Forelimb muscle (tissue), 1 donor: ENCODE measurements around the gene RAPH1. TPM values are rescaled to one million over a fixed set of nuclear protein-coding genes. Genes with fewer than 3 reads are reported as not detected.
"Not testable (repeated sequence)": the region's sequence is repeated elsewhere in the genome, so short reads cannot be mapped to it uniquely, and the experiment has no call there.

ENCODE experiments used
- DNase-seq: peaks from one replicate; pipeline ENCODE4 v3.0.0-alpha.2; 2013; ENCODE audit warnings: low read depth
- polyA plus RNA-seq: library from polyadenylated mRNA; unstranded; fragments of 120-200 nt; gene quantifications from one replicate; pipeline ENCODE4 v1.2.1, GENCODE V29; 2013; ENCODE audit not compliant: insufficient read length

The RAPH1 gene
- polyA plus RNA-seq, 1 donor, result 31.7 TPM

DNA sequence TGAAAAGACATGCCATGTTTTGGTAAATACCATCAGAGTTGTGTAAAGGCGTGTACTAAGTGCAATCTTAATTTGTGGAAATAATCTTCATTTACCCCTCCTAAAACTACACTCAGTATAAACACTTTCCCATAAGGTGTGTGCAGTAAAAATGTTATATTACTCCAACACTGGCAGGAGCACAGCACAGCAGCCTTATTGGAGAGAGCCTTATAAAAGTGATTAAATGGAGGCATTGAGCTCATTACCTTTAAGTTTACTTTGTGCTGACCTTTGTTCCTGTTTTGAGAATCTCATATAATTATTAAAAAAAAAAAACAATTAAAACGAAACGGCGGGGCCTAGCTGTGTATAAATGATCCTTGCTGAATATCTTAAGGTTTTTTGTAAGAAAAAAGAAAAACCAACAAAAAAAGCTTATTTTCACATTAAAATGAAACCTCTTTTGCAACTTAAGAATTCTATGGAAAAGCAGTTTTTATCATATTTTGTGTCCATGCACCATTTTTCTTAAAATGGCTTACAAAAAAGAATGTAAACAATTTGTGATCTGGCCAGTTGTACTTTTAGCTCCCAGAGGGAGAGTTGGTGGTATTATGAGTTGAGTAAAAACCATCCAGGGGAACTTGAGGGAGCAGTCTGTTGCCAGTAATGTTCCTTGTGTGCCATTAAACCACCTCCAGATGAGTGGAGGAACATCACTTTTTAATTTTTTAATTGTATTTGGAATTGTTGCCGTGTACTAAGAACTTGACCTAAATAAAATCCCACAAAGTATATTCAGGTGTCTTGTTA lies 103.5 kb downstream of the RAPH1 start:
- no peak for DNase-seq

DNA sequence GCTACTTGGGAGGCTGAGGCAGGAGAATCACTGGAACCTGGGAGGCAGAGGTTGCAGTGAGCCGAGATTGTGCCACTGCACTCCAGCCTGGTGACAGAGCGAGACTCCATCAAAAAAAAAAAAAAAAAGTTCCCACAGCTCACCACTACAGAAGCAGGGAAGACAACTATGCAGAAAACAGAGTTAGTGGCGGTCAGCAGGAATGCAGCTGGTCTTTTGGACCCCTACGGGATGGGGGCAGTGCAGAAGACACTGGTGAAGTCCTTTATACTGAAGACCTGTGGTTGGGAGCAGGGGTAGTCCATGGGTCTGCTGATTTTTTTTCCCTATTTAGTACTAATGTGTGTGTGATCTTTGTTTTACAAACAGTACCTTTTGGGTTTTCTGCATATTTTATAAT lies 105.5 kb downstream of the RAPH1 start:
- DNase-seq, result not testable (repeated sequence)

DNA sequence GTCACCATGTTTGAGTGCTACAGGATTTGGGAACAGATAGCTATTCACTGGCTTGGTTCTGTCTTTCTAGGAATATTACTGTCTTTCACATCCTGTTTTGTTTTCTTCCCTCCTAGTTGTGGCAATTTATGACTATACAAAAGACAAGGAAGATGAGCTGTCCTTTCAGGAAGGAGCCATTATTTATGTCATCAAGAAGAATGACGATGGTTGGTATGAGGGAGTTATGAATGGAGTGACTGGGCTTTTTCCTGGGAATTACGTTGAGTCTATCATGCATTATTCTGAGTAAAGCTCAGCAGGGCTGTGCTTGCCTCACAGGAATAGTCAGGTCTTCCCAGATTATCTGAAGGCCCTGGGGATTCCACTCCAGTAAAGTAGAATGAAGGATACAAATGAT lies 108.0 kb downstream of the RAPH1 start:
- no peak for DNase-seq

DNA sequence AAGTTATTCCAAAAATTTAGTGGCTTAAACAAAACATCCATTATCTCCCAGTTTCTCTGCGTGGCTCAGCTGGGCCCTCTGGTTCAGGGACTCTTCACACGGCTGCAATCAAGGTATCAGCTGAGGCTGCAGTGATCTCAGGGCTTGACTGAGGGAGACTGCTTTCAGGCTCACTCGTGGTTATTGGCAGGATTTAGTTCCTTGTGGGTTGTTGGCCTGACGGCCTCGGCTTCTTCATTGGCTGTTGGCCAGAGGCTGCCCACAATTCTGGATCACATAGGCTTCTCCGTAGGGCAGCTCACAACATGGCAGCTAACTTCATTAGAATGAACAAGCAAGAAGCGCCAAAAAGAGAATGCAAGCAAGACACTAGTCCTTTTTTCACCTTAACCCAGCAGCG lies 116.8 kb downstream of the RAPH1 start:
- DNase-seq, result no peak

DNA sequence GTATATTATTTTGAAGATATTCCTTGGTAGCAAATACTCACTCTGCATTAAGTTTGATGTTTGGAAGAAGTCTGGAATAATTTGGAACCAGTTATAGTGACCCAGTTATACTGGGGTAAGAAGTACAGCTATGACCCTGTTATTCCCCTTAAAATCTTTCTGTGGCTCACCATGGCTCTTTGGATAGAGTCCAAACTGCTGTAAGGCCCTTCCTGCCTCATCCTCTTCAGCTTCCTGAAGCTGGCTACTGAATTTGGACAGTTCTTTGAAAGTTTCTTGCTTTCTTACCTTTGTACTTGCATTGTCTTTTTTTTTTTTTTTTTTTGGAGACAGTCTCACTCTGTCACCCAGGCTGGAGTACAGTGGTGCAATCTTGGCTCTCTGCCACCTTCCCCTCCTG lies 121.3 kb downstream of the RAPH1 start:
- DNase-seq, result no peak

DNA sequence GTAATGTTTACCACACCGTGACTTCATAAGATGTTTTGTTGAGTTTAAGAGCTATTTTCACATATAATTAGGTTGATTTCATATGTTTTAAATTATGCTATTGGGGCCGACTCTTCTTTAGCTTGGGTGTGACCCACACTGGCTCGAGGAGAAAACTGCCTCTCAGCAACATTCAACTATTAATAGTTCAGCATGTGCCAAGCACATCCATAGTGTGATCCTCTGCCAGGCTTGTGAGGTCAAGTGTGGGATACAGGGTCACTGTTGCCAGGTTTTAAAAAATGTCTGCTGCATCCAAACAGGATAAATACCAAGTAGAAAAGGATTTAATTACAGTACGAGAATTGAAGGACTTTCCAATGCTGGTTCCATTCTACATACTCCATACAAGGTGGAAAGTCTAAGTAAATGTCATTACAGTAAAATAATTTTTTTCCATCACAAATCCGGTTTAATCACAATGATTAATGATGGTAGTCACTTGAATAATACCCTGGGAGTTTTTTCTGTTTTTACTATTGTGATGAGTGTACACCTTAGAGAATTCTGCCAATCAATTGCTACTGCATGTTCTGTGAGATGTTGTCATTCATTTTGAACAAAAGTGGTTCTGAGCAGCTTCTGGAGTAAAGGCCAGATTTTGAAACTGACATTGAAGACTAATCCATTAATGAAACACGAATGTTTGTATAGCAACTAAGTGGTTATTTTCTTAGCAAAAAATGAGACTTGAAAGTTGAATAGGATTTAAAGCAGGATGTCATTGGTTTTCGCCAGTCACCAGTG lies 122.4 kb downstream of the RAPH1 start:
- DNase-seq, result no peak

DNA sequence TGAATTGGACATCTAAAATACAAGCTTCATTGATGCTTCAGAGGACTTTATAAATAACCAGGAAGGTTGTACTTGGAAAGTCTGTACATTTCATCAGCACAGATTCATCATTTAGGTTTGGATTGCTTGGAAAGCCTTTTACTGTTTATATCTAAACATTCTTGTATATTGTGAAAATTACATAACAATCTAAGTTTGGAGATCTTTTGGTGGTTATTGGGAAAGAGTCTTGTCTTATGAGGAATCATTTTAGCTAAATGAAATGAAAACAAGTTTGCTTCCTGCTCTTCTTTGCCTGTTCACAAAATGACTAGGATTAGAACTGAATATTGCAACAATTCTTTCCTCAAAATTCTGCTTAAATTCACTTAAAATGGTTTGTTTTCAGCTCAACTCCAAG lies 127.6 kb downstream of the RAPH1 start:
- DNase-seq, result no peak

DNA sequence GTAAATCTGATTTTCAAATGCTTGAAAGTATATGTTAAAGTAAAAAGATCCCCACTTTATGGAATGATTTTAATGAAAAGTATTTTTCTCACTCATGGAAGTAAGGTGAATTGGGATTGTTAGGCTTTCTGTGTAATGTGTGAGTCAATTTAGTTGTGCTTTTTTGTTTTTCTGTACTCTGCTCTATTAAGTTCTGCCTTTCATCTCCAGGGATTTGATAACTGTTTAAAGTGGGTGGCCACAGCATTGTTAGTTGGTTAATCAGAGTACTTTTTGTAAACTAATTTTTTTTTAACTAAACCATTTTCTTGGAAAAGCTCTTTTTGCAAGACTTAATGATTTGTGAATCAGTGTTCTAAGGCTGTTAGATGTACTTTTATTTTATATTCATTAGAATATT lies 130.1 kb downstream of the RAPH1 start:
- no peak for DNase-seq

DNA sequence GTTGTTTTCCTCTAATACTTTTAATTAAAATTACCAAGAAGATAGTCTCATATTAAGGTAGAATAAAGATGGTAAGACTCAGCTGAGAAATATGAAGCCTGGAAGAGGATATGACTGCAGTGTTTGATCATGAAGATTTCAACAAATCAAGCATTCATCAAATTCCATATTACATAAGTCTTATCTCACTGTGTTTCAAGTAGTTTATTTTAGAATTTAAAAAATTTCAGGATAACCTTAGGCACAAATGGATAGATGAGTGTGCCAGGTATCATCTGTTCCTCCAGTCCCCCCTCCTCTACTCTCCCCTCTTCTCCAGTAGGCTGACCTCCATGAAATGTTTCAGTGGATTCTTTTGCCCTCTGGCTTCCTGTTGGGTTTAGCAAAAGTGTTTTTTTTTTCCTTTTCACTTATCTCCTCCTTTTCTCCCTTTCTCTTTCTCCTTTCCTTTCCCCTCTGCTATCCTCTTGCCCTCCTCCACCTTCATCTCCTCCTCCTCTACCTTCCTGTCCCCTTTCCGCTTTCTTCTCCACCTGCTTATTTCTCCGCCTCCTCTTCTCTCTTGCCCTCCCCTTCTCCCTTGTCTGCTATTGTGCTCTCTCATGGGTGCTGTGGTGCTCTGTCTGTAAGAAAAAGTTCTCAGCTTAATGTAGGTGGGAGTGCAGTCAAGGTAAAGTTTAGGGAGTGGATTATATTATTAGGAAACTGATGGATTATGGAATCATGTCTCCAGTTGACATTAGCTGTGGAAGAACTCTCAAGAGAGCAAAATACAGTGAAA lies 134.1 kb downstream of the RAPH1 start:
- no peak for DNase-seq

DNA sequence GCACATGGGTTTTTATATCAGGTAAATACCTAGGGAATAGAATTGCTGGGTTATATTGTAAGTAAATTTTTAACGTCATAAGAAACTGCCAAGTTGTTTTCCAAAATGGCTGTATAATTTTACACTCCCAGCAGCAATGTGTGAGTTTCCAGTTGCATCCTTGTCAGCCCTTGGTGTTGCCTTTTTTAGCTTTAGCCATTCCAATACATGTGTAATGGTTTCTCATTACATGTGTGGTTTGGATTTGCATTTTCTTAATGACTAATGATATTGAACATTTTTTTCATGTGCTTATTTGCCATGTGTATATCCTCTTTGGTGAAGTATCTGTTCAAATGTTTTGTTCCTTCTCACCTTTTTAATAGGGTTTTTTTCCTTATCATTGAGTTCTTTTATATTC lies 136.1 kb downstream of the RAPH1 start:
- DNase-seq, result no peak

DNA sequence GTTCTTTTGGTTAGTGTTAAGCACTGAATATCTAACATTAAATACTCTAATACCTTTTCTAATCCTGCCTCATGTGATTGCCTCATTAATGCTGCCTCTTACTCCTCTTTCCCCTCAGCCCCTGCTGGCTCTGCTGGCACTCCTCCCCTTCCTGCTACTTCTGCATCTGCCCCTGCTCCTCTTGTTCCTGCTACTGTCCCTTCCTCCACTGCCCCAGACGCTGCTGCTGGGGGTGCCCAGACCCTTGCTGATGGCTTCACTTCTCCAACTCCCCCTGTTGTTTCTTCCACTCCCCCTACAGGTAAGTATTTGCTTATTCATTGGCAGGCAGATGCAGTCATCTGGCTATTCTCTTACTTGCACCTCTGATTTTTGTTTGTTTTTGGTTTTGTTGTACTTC lies 138.4 kb downstream of the RAPH1 start:
- DNase-seq, result no peak

DNA sequence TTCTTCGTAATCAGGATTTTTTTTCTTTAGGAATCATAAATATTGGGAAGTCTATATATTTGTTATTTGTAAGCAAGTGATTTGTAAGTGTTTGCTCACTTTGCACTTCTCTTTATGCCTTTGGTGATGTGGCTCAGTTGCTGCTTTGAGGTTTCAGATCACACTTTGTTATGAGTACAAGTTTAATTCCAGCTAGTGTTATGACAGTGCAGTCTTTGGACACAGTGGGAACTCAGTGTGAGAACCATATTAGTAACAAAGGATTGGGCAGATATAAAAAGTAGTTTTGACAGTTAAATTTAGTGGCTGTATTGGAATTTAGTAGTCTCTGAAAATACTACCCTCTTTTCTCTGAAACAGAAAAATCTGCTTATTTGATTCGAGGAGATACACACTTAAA lies 139.2 kb downstream of the RAPH1 start:
- DNase-seq, result no peak

DNA sequence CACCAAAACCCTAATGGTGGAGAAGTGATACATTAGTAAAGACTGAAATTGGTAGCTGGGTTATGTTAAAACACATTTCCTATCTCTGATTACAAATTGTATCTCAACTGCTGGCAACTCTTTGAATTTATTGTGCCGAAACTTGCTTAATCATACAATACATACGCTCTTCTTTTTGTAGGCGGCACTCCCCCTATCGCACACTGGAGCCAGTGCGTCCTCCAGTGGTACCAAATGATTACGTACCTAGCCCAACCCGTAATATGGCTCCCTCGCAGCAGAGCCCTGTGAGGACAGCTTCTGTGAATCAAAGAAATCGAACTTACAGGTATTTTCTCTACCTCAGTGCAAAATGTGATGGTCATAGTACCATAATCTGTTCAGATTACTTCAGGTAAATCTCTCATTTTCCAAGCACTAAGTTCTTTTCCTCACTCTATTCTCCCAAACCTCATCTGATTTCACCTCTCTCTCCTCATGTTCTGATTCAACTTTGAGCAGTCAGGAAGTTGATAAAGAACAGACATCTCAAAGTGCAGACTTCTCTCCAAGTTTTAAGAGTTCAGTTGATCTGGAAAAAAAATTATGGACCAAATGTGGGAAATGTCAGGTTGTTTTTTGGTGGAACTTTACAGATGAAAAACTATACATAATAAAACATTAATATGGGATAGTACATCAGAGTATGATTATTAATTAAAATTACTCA lies 140.4 kb downstream of the RAPH1 start:
- DNase-seq, result no peak

DNA sequence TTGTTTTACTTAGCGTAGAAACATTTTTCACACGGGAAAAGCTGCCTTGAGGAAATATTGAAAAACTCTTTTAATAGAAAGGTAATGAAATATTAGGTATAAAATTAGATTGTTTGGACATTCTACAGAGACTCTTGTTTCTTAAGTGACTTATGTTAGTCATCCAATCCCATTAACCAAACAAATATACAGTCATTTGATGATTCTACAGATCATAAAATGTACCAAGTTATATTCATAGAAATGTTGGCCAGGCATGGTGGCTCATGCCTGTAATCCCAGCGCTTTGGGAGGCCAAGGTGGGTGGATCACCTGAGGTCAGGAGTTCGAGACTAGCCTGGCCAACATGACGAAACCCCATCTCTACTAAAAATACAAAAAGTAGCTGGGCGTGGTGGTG lies 146.9 kb downstream of the RAPH1 start:
- not testable (repeated sequence) for DNase-seq

DNA sequence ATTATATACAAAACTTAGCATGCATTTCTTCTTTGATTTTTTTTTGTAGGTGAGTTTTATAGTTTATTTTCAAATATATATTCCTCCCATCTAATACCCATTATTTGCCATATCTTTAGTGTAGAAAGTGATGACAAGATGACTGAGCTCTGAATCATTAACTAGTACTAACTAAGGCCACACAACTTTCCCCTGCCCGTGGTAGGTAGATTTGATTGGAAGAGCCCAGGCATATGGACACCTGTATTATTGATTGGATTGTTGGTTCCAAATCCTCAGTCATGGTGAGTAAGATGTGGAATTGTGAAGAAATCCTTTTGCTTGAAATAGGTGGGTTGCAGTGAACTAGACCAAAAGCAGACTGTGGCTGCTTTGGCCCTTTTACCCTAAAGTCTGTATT lies 152.1 kb downstream of the RAPH1 start:
- DNase-seq, result no peak

DNA sequence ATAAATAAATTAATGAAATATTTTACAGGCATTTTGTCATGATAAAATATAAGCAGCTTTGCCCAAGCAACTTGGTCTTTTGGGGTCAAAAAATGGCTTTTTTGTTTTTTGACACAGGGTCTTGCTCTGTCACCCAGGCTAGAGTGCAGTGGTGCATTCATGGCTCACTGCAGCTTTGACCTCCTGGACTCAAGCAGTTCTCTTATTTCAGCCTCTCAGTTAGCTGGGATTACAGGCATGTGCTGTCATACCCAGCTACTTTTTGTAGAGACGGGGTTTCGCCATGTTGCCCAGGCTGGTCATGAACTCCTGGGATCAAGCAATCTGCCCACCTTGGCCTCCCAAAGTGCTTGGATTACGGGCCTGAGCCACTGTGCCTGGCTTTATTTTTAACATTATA lies 155.9 kb downstream of the RAPH1 start:
- DNase-seq, result no peak

DNA sequence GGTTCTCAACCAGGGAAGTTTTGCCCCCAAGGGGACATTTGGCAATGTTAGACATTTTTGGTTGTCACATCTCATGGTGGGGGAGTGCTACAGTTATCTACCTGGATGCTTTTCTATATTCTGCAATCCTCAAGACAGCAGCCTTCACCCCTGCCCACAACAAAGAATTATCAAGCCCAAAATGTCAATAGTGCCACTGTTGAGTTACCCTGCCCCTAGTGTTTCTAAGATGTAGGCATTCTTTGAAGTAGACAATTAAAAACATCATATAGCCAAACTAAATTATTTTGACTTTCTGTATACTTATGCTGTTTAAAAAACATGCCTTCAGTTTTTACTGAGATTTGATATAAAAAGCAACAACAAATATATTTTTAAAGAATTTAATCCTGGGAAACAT lies 158.9 kb downstream of the RAPH1 start:
- no peak for DNase-seq

DNA sequence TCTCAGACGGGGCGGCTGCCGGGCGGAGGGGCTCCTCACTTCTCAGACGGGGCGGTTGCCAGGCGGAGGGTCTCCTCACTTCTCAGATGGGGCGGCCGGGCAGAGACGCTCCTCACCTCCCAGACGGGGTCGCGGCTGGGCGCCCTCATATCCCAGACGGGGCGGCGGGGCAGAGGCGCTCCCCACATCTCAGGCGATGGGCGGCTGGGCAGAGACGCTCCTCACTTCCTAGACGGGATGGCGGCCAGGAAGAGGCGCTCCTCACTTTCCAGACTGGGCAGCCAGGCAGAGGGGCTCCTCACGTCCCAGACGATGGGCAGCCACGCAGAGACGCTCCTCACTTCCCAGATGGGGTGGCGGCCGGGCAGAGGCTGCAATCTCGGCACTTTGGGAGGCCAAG lies 162.4 kb downstream of the RAPH1 start:
- not testable (repeated sequence) for DNase-seq

DNA sequence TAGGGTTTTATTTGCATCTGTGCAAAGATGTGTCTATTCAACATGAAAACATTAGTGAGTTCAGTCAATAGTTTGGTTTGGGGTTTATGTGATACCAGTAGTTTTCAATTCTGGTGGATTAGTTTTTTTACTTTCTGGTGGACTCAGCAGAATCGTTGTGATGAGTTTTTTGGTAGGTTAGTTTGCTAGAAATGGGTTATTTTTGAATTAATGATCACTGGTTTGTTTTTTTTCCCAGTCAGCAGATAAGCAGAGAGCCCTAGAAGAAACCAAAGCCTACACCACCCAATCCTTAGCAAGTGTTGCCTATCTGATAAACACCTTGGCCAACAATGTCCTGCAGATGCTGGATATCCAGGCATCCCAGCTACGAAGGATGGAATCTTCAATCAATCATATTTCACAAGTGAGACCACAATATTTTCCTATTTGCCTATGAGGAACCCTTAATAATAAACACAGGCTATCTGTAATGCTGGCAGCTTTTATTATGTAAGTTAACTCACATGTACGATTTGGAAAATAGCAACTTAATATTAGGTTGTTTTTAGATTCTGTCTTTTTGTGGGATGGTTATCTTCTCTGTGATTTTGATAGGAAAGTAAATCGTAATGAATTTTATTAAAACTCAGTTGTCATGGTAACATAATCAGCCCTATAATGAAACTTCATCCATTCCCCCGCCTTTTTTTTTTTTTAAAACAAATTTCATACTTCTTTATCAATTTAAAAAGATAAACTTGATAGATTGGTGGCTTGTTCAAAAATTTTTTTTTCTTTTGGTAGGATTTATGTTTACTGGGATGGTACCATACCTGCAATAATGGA lies 168.2 kb downstream of the RAPH1 start:
- no peak for DNase-seq

DNA sequence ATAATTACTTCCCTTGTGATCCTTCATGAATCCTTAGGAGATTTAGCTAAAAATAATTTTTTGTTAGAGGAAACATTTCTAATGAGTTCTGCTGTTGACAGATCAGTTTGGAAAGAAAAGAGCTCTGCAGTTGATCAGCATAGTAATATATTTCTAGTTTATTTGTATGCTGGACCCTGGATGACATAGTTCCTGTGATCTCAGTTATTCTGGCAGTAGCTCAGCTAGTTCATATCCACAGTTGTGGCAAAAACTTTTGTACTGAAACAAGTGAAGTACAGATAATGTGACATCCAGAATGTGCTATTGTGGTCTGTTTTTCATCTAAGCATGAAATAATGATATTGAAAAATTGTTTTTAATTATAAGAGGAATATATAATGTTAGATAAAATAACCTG lies 173.2 kb downstream of the RAPH1 start:
- peak; percentile 31 for DNase-seq

DNA sequence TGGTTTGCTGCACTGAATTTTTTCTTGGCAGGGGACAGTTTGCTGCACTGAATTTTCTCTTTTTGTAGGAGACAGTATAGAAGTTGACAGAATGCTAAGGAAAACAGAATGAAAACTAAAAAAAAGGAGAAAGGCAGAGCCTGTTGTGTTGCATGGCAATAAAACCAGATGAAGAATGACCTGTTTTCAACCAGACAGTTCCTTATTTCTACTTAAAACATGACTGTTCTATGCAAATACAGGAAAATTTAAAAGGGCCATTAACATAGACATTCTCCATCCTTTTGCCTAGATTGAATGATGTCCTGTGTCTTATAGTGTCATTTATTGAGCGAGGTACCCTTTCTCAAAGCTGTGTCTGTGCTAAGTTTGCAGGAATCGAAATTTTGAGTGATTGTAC lies 173.6 kb downstream of the RAPH1 start:
- DNase-seq, result no peak
